HCT116 (cell line): ENCODE measurements around the gene TCEANC2.

Experiments used
- EZH2 ChIP-seq: fragments of 200-600 bp; sonication (generic); IDR thresholded peaks from 2 replicates; pipeline ENCODE4 v1.6.1; 2017; ENCODE audit warnings: antibody characterized with exemption, mixed run types
- EZH2phosphoT487 ChIP-seq: fragments of 200-600 bp; IDR thresholded peaks from 2 replicates; pipeline ENCODE4 v1.6.1; 2018; ENCODE audit warnings: antibody characterized with exemption, borderline replicate concordance
- POLR2A ChIP-seq: IDR thresholded peaks from 2 replicates; pipeline ENCODE4 v1.7.0; 2011; ENCODE audit warnings: borderline replicate concordance; ENCODE audit not compliant: insufficient read depth, insufficient read length; ENCODE audit errors: extremely low read depth
- POLR2AphosphoS5 ChIP-seq: IDR thresholded peaks from 2 replicates; pipeline ENCODE4 v1.6.1; 2011; ENCODE audit warnings: mild to moderate bottlenecking, low read depth, low read length, moderate library complexity
- RAD21 ChIP-seq: IDR thresholded peaks from 2 replicates; pipeline ENCODE4 v1.6.1; 2012; ENCODE audit warnings: low read depth, mild to moderate bottlenecking
- SP1 ChIP-seq: IDR thresholded peaks from 2 replicates; pipeline ENCODE4 v1.6.1; 2012; ENCODE audit warnings: low read depth
- YY1 ChIP-seq: IDR thresholded peaks from 2 replicates; pipeline ENCODE4 v1.6.1; 2011; ENCODE audit warnings: low read length, low read depth, moderate library complexity, mild to moderate bottlenecking; ENCODE audit not compliant: insufficient replicate concordance; ENCODE audit errors: extremely low read depth
- ZNF274 ChIP-seq: fragments of 200-500 bp; sonication (Bioruptor generic); IDR thresholded peaks from 2 replicates; pipeline ENCODE4 v1.6.1; 2014; ENCODE audit warnings: mild to moderate bottlenecking, low read depth, low read length, inconsistent platforms
- TF ChIP-seq, protein P1 (sequence below), 3 experiments: fragments of 200-600 bp in 1 of 3; sonication (generic) in 1 of 3; IDR thresholded peaks in 2 of 3; conservative IDR thresholded peaks in 1 of 3; 2 replicates each; pipeline ENCODE4 v1.5.1; 2012 to 2017; ENCODE audit warnings: low read depth in 2 of 3, low read length in 2 of 3, antibody characterized with exemption in 1 of 3, borderline replicate concordance in 1 of 3, control low read depth in 1 of 3, mild to moderate bottlenecking in 1 of 3, mixed read lengths in 1 of 3, mixed run types in 1 of 3, moderate library complexity in 1 of 3; ENCODE audit not compliant: insufficient read depth in 1 of 3
- TF ChIP-seq, protein P2 (sequence below): IDR thresholded peaks from 2 replicates; pipeline ENCODE4 v1.6.1; 2012

- TF ChIP-seq, protein P1, sequence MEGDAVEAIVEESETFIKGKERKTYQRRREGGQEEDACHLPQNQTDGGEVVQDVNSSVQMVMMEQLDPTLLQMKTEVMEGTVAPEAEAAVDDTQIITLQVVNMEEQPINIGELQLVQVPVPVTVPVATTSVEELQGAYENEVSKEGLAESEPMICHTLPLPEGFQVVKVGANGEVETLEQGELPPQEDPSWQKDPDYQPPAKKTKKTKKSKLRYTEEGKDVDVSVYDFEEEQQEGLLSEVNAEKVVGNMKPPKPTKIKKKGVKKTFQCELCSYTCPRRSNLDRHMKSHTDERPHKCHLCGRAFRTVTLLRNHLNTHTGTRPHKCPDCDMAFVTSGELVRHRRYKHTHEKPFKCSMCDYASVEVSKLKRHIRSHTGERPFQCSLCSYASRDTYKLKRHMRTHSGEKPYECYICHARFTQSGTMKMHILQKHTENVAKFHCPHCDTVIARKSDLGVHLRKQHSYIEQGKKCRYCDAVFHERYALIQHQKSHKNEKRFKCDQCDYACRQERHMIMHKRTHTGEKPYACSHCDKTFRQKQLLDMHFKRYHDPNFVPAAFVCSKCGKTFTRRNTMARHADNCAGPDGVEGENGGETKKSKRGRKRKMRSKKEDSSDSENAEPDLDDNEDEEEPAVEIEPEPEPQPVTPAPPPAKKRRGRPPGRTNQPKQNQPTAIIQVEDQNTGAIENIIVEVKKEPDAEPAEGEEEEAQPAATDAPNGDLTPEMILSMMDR (IDR thresholded peaks at IDR 0.05 in 2 of 3, conservative IDR thresholded peaks at IDR 0.05 in 1 of 3; ENCODE audit: borderline replicate concordance in 1 of 3, insufficient read depth in 1 of 3, low read depth in 2 of 3, low read length in 2 of 3) = no peak
- TF ChIP-seq, protein P2, sequence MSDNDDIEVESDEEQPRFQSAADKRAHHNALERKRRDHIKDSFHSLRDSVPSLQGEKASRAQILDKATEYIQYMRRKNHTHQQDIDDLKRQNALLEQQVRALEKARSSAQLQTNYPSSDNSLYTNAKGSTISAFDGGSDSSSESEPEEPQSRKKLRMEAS = no peak
- no peak for TF ChIP-seq RAD21
- no peak for TF ChIP-seq YY1
- no peak for TF ChIP-seq EZH2
- TF ChIP-seq POLR2AphosphoS5 = no peak
- no peak for TF ChIP-seq EZH2phosphoT487
- TF ChIP-seq ZNF274 = no peak
- no peak for TF ChIP-seq SP1
- no peak for TF ChIP-seq POLR2A
These were observed 40.8 kb downstream of the TCEANC2 start for GRCh38 chr1:54094001-54094729.
